Mammary epithelial cell (primary cell): ENCODE measurements around the gene IFNG.

Experiments
- EZH2 ChIP-seq: IDR thresholded peaks from 2 replicates; pipeline ENCODE4 v1.6.1; 2012; ENCODE audit warnings: low read length, inconsistent platforms, borderline replicate concordance
- TF ChIP-seq, protein P1 (sequence below), 2 donors: IDR thresholded peaks in 1 of 2; conservative IDR thresholded peaks in 1 of 2; 2 replicates each; pipeline ENCODE4 v1.5.1; 2011 to 2012; ENCODE audit warnings: inconsistent platforms in 2 of 2, low read length in 2 of 2, mild to moderate bottlenecking in 2 of 2, control low read depth in 1 of 2, low read depth in 1 of 2; ENCODE audit not compliant: insufficient read depth in 1 of 2; ENCODE audit errors: extremely low read depth in 1 of 2

GRCh38 chr12:68119724-68120211 is 39.8 kb downstream of the IFNG start:
- TF ChIP-seq, protein P1, sequence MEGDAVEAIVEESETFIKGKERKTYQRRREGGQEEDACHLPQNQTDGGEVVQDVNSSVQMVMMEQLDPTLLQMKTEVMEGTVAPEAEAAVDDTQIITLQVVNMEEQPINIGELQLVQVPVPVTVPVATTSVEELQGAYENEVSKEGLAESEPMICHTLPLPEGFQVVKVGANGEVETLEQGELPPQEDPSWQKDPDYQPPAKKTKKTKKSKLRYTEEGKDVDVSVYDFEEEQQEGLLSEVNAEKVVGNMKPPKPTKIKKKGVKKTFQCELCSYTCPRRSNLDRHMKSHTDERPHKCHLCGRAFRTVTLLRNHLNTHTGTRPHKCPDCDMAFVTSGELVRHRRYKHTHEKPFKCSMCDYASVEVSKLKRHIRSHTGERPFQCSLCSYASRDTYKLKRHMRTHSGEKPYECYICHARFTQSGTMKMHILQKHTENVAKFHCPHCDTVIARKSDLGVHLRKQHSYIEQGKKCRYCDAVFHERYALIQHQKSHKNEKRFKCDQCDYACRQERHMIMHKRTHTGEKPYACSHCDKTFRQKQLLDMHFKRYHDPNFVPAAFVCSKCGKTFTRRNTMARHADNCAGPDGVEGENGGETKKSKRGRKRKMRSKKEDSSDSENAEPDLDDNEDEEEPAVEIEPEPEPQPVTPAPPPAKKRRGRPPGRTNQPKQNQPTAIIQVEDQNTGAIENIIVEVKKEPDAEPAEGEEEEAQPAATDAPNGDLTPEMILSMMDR (conservative IDR thresholded peaks at IDR 0.05 in 1 of 2, IDR thresholded peaks at IDR 0.05 in 1 of 2; ENCODE audit: extremely low read depth in 1 of 2, insufficient read depth in 1 of 2, low read depth in 1 of 2, low read length in 2 of 2) = no peak
- TF ChIP-seq EZH2 = no peak
